Umbilical cord (tissue), 2 donors: ENCODE data around the gene NLRC5. TPM values are rescaled to one million over a fixed set of nuclear protein-coding genes. Genes with fewer than 3 reads are reported as not detected.
A peak's percentile ranks its signal among the peaks of the same experiment; 100 is the strongest.

Source experiments
- DNase-seq: peaks from one replicate; pipeline ENCODE4 v3.0.0-alpha.2; 2015; ENCODE audit warnings: low spot score
- total RNA-seq: library from RNA; depleted of rRNA; stranded (reverse); fragments of >200 nt; gene quantifications from one replicate; pipeline ENCODE4 v1.2.3, GENCODE V29; 2014; ENCODE audit warnings: low replicate concordance; ENCODE audit not compliant: insufficient read depth

NLRC5 gene, protein sequence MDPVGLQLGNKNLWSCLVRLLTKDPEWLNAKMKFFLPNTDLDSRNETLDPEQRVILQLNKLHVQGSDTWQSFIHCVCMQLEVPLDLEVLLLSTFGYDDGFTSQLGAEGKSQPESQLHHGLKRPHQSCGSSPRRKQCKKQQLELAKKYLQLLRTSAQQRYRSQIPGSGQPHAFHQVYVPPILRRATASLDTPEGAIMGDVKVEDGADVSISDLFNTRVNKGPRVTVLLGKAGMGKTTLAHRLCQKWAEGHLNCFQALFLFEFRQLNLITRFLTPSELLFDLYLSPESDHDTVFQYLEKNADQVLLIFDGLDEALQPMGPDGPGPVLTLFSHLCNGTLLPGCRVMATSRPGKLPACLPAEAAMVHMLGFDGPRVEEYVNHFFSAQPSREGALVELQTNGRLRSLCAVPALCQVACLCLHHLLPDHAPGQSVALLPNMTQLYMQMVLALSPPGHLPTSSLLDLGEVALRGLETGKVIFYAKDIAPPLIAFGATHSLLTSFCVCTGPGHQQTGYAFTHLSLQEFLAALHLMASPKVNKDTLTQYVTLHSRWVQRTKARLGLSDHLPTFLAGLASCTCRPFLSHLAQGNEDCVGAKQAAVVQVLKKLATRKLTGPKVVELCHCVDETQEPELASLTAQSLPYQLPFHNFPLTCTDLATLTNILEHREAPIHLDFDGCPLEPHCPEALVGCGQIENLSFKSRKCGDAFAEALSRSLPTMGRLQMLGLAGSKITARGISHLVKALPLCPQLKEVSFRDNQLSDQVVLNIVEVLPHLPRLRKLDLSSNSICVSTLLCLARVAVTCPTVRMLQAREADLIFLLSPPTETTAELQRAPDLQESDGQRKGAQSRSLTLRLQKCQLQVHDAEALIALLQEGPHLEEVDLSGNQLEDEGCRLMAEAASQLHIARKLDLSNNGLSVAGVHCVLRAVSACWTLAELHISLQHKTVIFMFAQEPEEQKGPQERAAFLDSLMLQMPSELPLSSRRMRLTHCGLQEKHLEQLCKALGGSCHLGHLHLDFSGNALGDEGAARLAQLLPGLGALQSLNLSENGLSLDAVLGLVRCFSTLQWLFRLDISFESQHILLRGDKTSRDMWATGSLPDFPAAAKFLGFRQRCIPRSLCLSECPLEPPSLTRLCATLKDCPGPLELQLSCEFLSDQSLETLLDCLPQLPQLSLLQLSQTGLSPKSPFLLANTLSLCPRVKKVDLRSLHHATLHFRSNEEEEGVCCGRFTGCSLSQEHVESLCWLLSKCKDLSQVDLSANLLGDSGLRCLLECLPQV (N-terminal part only)
- 15.9 TPM for total RNA-seq

DNA sequence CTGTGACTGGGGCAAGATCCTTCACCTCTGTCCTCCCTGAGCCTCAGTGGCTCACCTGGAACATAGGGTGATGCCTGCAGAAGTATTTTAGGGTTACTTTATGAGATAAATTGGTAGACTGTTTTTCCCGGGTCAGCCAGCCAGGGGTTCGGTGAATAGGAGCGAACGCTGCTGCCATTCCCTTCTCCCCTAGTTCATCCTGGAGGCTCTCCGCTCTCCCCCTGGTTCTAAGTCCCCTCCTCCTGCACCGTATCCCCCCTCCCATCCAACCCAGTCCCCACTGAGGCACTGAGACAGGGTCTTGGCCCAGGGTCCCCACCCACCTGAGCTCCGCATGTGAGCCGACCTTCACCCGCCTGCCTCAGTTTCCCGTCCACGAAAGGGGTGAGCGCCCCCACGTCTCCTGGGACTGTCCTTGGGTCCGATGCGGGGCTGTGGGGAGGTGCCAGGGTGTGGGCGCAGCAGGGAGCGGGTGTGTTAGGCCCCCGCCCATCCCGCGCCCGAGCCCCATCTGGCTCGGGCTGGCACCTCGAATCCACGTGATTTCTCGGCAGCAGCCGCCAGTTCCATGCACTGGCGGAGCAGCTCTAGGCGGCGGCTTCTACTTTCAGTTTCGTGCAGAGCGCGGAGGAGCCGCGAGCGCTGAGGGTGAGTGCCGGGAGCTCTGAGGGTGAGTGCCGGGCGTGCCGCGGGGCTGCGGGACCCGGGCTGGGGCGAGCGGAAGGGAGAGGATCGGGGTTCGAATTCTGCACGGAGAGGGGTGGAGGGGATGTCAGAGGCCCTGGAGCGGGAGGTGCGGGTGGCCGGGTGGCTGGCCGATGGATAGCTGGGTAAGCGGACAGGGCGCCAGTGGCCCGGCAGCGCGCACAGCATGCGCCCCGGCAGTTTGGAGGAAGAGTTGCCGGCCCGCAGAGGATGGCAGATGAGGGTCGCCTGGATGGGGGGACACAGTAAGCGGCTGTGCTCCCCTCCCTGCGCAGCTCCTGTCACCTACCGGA, at the start of gene NLRC5:
TSS of gene NLRC5 (plus strand) at position 610 of the 998 bp plus-strand sequence. CDS start 31,156 bp downstream, outside the sequence.
- peak; percentile 89 for DNase-seq

DNA sequence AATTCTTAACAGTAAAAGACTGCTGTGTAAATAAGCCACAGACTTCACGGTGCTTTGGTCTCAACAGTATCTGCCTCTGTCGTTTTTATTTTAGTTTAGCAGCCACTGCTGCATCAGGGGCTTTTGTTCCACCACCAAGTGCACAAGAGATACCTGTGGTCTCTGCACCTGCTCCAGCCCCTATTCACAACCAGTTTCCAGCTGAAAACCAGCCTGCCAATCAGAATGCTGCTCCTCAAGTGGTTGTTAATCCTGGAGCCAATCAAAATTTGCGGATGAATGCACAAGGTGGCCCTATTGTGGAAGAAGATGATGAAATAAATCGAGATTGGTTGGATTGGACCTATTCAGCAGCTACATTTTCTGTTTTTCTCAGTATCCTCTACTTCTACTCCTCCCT, 49.6 kb upstream of the NLRC5 start:
- DNase-seq: no peak

DNA sequence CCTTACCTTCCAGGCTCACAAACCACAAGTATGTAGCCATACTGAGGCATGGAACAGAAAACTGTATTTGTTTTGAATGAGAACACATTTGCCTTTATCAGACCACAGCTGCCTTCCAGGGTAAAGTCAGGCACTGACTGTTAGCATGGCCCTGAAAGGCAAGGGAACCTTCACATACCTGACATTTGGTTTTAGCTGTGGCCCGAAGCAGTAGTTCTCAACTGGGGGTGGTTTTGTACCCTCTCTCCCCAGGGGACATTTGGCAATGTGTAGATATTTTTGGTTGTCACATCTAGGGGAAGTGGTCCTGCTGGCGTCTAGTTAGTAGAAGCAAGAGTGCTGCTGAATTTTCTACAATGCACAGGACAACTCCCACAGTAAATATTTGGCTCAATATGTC, 48.3 kb upstream of the NLRC5 start:
- no peak for DNase-seq

DNA sequence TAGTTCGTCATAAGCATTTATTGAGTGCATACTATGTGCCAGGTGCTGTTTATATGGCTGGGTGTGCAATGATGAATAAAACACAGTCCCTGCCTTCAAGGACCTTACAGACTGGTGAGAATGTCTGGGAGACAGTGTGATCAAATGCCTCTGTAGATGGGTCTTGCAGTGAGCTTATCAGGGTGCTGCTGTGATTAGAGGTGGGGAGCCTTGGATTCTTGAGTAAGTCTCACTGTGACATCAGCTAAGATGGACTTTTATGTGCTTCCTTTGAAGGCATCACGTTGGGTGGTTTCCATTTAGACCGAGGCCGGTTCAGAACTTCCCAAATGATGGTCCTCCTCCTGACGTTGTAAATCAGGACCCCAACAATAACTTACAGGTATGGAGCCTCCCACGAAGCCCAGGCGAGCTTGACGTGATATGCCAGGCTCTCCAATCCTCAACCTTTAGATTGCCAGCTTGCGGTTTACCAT, 47.5 kb upstream of the NLRC5 start:
- no peak for DNase-seq

DNA sequence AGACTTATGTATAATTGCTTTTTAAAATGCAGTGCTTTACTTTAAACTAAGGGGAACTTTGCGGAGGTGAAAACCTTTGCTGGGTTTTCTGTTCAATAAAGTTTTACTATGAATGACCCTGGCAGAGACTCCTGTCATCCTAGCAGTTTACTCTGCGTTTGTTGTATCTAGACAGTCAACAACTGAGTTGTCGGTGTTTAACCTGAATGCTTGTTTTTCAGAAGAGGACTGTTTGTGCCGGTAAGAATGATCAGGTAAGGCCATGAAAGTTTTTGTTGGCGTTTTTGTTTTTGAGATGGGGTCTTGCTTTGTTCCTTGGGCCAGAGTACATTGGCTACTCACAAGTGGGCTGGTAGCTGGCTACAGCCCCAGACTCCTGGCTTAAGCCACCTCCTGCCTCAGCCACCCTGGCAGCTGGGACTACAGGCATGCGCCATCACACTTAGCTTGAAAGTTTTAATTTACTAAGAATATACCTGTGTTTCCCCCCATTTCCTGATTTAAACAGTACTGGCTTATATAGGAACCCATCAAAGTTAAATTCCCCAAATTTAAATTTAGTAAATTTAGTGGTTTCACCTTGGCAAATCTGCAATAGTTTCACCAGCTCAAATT, 45.5 kb upstream of the NLRC5 start:
- no peak for DNase-seq

DNA sequence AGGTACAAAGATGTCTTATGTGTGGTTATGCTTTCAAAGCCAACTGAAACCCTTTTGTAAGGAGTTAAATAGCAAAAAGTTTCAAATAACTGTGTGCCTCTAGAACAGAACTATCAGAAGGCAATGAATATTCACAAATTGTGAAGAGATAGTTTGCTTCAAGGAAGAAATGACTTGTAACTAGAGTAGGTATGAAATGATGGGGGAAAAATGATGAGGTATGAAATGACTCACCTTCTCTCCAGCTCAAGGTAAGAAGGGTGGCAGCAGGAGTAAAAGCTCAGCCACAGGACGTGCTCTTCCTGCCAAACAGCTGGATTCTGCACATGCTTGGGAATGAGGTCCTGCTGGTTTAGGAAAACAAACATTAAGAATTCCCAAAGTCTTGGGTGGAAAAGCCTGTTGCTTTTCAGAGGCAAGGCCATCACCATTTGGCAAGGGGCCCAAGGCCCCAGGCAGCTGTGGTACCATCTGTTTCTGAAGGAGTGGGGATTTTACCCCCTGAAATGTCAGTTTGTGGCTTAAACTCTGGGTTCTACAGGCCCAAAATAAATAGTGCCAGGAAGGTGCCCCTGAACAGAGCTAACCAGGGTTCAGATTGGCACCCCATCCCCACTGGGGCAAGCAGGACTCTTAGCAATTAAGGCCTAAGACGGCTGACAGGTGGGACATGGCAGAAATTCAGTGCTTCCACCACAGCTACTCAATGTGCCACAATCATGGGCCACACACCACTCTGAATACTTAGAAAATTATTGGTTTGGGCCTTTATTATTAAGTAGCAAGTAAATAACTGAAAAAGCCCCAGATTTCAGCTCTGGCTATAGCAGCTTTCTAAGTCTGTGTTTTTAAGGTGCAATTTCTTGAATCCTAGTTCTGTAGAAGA, 44.2 kb upstream of the NLRC5 start:
- no peak for DNase-seq

DNA sequence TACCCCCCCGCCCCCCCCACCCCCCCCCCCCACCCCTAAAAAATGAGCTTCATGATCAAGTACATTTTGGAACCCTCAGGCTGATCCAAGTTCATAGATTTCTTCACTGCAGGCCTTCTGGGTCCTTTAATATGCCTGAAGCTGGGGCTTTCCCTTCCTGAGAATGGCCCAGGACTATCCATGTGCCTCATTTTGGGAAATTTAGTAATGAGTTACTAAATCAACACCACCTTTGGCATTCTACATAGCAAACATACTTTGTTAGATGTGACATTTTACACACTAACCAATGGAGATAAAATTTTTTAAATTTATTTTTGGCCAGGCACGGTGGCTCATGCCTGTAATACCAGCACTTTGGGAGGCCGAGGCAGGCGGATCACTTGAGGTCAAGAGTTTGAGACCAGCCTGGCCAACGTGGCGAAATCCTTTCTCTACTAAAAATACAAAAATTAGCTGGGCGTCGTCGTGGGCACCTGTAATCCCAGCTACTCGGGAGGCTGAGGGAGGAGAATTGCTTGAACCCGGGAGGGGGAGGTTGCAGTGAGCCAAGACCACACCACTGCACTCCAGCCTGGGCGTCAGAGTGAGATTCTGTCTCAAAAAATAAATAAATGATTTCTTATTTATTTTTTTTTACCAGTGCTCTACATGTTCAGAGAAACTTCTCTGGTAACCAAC, 43.4 kb upstream of the NLRC5 start:
- DNase-seq: no peak

DNA sequence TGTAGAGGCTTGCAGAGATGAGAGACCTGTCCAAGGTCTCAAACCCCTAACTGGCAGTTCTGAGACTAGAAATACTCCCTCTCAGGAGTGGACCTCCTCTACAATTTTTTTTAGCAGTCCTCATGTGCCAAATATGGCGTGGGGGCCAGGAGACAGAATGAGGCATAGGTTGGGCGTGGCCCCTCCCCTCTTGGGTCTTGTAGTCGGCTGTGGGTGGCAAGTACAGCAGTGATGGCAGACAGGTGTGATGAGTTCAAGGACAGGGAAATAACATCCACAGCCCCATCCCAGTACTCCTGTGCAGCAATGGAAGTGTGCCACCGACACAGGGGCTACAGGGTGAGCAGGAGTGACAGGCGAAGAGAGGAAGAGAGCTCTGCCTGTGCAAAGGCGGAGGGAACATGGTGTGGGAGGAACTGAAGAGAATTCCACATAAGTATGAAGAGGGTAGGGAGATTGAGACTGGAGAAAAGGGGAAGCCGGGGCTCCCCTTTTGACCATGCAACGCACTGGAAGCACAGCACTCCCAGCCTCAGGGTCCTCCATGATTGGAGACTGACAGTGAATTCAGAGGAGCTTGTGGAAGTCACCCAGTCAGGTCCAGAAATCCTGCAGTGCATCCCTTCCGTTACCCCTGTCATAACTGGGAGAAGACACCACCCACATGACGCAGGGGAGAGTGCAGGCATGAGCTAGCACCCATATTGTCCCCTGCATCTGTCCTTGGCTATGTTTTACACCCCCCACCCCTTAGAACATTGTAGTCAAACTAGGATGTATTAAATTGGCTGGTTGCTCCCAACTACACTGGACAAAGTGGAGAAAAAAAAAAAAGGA, 42.4 kb upstream of the NLRC5 start:
- DNase-seq: no peak

DNA sequence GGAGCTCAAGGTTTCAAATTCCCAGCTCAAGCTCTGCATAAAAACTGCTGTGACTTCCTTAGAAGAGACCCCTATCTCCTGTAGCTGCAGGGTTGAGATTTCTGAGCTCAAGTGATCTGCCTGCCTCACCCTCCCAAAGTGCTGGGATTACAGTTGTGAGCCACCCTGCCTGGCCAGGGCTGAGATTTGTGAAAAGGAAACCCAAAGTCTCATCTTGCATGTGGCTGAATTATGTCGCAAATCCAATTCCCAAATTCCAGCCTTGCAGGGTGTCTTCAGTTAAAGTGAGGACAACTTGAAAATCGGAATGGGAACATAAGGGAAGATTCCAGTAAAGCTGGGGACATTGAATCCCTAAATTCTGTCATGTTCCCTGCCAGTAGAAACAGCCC, 41.8 kb upstream of the NLRC5 start:
- no peak for DNase-seq

DNA sequence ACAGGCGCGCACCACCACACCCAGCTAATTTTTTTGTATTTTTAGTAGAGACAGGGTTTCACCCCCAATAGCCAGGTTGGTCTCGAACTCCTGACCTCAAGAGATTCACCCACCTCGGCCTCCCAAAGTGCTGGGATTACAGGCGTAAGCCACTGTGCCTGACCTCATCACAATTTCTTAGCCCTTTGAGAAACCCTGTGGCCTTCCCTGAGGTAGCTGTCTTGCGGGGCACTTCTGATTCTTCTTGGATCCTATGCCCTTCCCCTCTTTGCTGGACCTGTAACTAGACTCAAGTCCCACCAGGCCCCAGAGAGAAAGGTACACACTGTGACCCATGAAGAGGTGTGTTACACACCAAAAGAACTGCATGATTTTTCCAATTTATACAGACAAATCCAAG, 41.1 kb upstream of the NLRC5 start:
- DNase-seq: no peak

DNA sequence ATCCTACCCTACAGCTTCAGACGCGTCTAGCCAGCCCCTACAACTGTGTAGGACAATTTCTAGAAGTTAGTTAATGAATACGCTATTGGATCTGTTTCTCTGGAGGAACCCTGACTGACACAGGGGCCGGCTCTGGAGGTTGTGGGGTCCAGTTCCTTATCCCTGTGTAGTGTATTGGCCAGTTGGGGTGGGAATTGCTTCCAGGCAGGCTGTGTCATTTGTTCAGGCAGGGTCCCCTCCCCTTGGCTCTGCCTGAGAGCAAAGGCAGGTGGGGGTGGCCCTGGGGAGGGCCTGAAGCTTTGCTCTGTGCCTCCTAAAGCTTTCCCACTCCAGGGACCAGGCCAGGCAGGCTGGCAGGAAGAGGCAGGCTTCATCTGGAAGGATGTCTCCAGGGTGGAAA, 39.3 kb upstream of the NLRC5 start:
- no peak for DNase-seq

DNA sequence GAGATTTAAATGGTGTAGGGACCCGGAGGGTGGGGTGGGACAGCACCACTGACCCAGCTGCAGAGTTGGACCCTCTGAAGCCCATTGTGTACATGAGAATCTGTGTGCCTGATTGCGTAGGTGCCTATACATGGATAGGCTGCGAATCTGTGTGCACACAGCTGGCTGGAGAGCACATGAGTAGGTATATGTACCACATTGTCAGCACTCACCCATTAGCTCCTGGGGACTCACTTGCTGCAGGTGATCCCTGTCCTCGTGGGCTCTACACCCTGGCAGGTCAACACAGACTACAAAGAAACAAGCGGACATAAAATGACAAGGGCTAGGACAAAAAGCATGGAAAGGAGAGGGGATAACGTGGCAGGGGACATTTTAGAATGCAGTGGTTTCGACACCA, 38.9 kb upstream of the NLRC5 start:
- DNase-seq: no peak

DNA sequence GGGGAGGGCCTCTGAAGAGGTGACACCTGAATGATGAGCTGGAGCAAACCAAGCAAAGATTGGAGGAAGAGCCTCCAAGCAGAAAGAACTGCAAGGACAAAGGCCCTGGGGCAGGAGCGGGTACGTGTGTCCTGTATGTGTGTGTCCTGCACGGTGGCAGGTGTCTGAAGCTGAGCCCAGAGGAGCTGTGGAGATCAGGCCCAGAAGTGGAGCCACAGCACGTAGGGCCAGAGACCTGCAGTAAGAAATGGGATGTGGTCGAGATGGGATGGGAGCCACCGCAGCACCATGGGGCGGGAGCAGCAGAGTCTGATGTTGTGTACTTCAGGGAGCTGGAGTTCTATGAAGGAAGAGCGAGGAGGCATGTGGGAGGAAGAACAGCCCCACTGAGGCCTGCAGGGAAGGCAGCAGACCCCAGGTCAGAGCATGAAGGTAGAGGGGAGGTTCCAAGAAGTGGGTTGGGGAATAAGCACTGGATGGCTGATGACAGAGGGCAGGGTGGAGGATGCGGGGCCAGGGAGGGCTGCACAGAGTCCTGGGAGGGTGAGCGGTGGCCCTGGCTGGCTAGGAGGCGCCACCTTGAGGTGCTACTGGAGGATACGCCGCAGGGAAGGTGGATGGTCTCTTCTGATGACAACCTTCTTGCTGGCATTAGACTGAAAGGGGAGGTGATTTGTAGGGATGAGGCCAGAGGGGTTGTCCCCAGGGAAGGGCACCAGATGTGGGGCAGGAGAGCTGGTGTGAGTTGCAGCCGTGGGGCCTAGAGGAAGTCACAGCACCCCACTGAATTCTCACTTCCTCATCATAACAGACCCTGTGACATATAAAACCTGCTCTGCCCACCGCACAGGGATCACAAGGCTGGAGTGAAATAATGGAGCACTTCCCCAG, 38.2 kb upstream of the NLRC5 start:
- peak; percentile 28 for DNase-seq

DNA sequence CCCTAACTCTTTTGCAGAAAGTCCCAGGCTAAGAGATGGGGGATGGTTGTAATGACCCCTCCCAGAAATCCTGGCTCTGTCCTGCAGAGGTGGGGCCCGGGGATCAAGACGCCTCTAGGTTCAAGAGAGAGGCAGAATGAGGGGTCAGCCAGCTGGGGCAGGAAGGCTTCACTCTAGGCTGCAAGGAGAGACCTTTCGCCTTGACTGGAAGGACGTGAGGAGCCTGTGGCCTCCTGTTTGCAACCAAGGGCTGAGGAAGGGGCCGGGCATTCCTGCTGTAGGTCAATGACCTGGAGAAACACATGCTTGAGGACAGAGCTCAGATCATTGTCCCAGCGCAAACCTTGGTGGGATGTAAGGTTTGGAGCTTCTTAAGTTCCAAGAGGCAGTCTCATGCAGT, 36.4 kb upstream of the NLRC5 start:
- no peak for DNase-seq

DNA sequence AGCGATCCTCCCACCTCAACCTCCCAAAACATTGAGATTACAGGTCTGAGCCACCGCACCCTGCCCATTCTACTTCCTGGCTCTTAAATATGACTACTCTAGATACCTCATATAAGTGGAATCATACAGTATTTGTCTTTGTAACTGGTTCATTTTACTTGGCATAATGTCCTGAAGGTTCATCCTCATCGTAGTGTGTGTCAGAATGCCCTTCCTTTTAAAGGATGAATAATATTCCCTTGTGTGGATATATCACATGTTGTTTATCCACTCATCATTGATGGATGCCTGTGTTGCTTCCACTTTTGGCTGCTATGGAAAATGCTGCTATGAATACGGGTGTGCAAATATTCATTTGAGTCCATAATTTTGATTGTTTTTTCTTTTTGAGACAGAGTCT, 33.3 kb upstream of the NLRC5 start:
- no peak for DNase-seq

DNA sequence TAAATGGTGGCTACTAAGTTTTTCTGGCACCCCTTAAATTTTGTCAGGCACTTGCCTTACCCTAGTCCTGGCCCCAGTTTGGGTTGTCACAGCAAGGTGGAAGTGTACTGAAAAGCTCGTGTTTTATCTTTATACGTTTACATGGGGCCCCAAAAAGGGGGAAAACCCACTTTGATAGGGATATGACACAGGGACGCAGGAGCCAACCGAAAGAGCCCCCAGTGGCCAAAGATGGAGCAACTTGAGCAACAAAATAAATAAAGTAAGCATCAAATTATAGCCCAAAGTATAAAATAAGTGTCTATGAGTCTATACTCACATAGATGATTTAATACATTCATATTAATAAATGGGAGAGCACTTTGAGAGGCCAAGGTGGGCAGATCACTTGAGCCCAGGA, 32.6 kb upstream of the NLRC5 start:
- no peak for DNase-seq
